Astrocyte of the cerebellum (primary cell): ENCODE results near the gene MSX2.

ENCODE experiments used
- DNase-seq: peaks from one replicate; pipeline ENCODE4 v3.0.0-alpha.2; 2011; ENCODE audit warnings: low read depth
- H3K4me3 ChIP-seq: 2 replicates; pipeline ENCODE4 v1.5.1; 2011; ENCODE audit warnings: mild to moderate bottlenecking, low read depth, low read length, moderate library complexity
- in situ Hi-C: cut with HindIII; loops from 2 replicates; pipeline ENCODE4 v1.10.0; 2017; ENCODE audit warnings: low sequenced_read_pairs
- TF ChIP-seq, protein P1 (sequence below): IDR thresholded peaks from 2 replicates; pipeline ENCODE4 v1.5.1; 2012; ENCODE audit warnings: low read length, low read depth, moderate library complexity, mild to moderate bottlenecking; ENCODE audit errors: missing control alignments

MSX2 gene

DNA sequence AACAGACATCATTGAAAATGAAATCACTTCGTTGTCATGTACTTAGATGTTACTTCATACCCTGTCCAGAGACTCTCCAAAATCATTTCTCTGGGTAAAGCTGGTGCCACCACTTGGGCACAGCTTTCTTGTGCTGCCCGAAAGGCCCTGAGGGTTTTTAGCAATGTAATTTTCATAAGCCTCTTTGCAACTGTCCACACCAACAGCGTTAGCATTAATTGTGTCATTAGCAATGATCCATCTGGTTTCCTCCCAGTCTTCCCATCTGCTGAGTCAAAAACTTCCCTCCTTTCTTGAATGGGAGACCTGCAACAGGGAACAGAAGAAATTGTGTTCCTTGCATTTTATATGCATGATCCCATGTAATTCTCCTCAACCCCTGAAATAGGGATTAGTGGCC lies 8.6 kb upstream of the MSX2 start:
- TF ChIP-seq, protein P1, sequence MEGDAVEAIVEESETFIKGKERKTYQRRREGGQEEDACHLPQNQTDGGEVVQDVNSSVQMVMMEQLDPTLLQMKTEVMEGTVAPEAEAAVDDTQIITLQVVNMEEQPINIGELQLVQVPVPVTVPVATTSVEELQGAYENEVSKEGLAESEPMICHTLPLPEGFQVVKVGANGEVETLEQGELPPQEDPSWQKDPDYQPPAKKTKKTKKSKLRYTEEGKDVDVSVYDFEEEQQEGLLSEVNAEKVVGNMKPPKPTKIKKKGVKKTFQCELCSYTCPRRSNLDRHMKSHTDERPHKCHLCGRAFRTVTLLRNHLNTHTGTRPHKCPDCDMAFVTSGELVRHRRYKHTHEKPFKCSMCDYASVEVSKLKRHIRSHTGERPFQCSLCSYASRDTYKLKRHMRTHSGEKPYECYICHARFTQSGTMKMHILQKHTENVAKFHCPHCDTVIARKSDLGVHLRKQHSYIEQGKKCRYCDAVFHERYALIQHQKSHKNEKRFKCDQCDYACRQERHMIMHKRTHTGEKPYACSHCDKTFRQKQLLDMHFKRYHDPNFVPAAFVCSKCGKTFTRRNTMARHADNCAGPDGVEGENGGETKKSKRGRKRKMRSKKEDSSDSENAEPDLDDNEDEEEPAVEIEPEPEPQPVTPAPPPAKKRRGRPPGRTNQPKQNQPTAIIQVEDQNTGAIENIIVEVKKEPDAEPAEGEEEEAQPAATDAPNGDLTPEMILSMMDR: no peak
- in situ Hi-C loops: no loop called here
- no peak for DNase-seq
- no peak overlapping the region for H3K4me3 ChIP-seq

DNA sequence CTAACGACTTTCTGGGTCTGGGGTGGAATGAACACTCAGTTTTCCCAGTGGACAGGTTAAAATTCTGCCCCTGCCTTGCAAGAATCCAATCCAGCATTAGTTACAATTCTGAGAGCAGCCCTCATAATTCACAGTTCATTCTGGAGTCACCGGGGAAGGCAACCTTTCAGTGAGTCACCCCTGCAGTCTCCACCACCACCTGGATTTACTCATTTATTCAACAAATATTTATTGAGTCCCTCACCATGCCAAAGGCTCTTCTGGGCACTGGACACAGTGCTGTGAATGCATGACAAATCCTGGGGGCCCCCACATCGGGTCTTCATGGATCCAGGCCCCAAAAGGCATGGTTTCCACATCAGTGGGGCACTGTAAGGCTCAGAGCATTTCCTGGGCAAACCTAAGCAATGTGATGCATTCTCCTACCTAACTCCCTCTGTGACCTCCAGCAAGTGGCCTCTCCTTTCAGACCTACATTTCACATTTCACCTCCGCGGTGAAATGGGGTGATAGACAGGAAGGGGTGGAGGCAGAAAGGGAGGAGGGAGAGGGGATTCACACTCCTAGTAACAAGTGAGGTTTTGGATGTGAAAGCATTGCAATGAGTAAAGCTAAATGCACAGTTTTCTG lies 6.4 kb upstream of the MSX2 start:
- TF ChIP-seq, protein P1: no peak
- in situ Hi-C loops: no loop called here
- no peak overlapping the region for H3K4me3 ChIP-seq

DNA sequence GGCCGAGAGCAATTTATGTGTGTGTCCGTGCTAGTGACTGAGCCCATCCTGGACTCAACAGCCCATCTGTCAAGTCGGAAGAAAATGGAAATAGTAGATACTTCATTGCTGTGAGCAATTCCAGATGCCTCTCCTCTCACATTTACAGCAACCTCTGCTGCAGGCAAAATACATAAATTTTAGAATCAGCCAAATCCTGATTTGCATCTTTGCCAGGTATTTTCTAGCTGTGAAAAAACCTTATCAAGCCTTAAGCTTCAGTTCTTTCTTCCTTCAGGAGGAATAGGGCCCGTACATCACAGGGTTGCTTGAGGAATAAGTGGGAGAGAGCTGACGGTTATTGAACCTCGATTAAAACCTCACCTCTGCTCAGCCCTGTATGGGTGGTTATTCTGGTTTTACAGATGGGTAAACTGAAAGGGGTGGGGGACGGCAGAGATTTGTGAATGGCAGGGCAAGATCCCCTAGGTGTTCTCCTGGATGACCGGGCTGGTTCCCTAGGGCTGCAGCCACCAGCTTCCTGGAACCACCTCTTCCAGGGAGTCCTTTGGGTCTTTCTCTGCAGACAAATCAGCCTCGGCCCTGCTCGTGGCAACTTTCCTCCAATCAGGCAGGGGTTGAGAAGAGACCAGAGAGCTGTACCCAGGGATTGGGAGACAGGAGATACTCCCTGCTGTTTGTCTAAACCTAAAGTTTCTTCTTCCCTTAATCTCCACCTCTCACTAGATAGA lies 5.3 kb upstream of the MSX2 start:
- DNase-seq: no peak
- H3K4me3 ChIP-seq: no peak overlapping the region
- in situ Hi-C loops: no loop called here
- TF ChIP-seq, protein P1: no peak

More for the DNA sequence above, 6.4 kb upstream of the MSX2 start:
- no peak for DNase-seq

DNA sequence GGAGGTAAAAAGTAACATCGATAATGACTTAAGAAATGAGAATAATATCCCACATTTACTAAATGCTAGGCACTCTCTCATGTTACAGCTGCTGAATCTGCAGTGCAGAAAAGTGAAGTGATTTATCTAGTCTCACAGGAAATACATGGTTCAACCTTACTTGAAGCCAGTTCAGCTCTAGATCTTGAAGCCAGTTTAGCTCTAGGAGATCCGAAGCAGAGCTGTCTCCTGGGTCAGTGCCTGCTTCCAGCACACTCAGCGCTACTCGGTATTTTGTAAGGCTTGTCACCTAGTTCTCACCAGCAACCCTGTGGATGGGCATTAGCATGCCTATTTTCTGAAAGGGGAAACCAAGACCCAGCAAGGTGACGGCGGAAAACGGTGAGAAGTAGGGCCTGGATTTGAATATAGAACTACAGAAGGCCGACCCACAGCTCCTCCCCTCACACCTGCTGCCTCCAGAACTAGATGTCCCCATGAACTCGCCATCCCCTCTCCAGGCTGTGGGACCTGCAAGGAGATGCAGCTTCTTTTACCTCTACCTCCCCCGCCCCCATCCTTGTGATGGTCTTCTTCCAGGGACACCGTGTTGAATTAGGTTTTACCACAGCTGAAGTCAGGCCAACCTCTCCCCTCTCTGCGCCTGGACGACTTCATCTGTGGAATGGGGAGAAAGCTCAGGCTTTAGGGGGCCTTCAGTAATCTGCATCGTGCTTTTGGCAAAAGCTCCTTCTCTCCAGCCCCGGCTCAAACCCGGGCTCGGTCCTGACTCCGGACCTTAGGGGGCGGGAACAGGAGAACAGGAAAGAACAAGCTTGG lies 4.4 kb upstream of the MSX2 start:
- no peak overlapping the region for H3K4me3 ChIP-seq
- in situ Hi-C loops: no loop called here
- DNase-seq: no peak
- TF ChIP-seq, protein P1: no peak

DNA sequence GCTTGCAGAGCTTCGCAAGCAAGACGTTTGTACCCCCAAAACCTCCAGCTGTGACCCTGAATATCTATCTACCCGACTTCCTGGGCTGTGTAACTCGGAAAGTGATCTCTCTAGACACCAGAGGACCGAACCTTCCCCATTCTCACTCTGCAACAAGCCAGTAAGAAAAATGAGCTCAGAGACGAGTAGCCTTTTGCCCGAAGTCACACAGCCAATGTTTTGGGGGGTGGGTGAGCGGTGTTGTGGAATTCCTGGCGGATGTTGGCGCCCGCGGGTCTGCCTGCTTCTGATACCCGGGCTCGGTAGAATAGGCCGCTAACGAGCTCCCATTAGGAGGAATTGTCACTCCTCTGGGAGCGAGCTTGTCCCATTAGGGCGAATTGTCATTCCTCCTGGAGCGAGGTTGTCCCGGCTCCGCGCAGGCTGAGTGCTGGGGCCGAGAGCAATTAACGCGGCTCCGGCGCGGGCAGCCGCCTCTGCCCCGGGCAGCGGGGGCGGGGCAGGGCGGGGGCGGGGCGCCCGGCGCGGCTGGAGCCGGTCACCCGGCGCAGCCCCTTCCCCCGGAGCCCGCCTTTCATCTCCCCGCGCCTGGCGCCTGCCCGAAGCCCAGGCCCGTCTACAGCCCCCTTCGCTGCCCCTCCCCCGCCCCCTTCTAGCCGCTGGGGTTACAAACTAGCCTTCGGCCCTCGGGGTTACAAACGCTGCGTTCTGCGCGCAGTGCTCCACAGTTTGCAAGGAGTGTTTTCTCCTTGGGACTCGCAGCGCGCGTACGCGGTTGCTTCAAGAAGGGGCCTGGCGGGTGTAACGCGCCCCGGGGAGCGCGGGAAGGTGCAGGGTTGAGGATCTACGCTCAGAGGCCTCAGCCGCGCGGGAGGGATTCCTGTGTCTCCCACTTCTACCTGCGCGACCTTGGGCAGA lies 3.5 kb upstream of the MSX2 start:
- no peak for DNase-seq
- peak overlapping the region; percentile 35 for H3K4me3 ChIP-seq
- in situ Hi-C loops: no loop called here

More for the DNA sequence above, 3.5 kb upstream of the MSX2 start:
- TF ChIP-seq, protein P1: no peak
